ENCODE results near the gene IFT27.
"Not testable (repeated sequence)": the region's sequence is repeated elsewhere in the genome, so short reads cannot be mapped to it uniquely, and the experiment has no call there.

The IFT27 gene

GRCh38 chr22:36764641-36765040 lies 11.3 kb downstream of the IFT27 start:
- no peak for DNase-seq

DNA sequence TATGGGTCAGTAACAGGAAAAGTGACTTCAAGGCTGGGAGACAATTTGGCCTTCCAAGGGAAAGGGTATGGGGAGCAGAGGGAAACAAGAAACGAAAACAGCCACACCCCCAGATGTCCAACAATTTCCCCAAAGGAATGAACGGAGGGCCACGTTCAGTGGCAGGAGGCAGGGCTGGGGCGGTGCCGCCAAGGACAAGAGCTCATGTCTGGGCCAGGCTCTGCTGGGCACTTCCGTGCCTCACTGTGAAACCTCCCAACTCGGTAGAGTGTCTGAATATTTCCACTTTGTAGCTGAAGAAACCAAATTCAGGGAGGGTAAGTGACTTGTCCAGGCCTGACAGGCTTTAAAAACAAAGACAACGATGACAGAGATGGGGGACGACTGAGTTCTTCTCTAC lies 11.9 kb downstream of the IFT27 start:
- DNase-seq: no peak

DNA sequence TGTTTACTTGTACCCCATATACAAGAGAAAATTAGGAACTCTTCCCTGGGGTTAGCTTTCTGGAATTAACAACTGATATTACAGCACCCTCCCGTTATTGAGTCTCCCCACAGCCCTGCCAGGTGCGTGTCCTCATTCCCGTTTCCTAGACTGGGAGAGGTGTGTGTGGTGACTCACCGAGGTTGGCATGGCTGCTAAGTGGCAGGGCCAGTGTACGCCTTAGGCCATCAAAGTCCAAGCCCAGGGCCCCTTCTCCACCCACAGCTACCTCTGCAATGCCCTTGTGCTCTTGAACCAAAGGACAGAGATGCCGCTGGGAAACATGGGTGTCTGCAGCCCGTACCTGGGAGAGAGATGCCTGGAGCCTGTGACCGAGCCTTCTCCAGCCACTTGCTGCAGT lies 12.3 kb downstream of the IFT27 start:
- DNase-seq: no peak

DNA sequence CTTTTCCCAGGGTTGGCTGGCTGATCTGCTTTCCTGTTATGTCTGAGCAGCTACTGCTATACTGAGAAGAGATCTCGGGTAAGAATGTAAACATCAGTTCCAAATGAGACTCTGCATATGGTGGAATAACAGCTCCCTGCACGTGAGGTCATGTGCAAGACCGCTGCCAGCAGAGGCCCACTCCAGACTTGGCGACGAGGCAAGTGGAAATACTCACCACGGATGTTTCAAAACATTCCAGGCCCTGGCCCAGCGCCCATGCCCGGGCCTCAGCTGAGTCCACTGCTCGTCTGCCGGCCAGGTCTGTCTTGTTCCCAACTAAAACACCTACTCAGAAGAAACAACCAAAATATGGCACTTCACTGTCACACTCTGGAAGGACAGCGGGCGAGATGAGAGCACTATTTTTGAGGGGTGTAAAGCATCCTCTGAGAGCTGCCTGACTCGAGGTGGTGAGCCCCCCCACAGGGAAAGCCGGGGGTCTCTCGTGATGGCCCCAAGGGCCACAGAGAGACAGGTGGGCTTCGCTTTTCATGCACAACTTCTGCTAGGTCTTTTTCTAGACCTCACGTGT lies 13.1 kb downstream of the IFT27 start:
- no peak for DNase-seq

DNA sequence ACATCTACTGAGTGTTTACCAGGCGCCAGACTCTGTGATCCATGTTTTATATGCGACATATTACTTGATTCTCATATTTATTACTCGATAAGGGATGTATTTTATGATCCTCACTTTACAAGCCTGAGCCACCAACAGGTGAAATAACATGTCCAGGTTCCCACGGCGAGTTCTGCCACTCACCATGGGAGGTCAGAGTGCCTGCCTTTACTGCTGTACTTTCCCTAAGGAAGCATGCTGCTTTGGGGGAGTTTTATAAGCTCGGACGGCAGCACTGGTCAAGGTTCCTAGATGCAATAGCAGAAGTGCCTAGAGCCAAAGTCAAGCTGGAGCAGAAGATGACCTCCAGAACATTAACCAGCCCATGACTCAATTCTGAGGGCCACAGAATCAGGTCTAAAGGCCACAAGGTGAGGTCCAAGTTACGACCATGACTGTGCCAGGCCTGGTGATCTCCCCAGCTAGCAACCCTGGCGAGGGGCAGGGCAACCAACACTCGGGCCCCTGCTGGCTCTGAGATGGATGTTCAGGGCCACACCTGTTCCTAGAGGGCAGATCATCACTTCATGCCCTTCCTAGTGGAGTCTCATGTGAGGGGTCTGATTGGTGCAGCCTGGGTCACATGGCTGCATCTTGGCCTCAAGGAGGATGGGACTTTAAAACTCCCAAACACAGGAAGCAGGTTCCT lies 14.2 kb downstream of the IFT27 start:
- DNase-seq: no peak

DNA sequence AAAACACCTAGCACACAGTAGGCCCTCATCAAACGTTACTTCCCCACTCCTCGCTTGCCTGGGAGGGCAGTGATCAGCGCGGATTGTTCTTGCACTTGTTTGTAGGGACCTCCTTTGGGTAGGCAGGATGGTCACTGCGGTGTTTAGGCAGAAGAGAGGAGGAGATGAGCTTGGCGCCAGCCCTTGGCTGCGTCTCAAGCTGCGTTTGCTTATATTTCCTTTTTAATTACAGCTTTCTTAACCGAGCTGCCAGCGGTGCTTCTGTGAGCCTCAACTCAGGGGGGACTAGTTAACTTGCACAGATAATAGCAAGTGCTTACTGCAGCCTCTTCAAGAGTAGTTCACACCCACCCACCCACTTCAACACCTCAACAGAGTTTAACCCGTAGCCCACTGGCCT lies 15.1 kb downstream of the IFT27 start:
- no peak for DNase-seq

- DNase-seq: no peak
Observed at GRCh38 chr22:36759481-36760159, 16.3 kb downstream of the IFT27 start.

GRCh38 chr22:36758792-36759271 lies 17.1 kb downstream of the IFT27 start:
- DNase-seq: no peak

GRCh38 chr22:36757668-36758211 lies 18.2 kb downstream of the IFT27 start:
- DNase-seq: peak; percentile 54

DNA sequence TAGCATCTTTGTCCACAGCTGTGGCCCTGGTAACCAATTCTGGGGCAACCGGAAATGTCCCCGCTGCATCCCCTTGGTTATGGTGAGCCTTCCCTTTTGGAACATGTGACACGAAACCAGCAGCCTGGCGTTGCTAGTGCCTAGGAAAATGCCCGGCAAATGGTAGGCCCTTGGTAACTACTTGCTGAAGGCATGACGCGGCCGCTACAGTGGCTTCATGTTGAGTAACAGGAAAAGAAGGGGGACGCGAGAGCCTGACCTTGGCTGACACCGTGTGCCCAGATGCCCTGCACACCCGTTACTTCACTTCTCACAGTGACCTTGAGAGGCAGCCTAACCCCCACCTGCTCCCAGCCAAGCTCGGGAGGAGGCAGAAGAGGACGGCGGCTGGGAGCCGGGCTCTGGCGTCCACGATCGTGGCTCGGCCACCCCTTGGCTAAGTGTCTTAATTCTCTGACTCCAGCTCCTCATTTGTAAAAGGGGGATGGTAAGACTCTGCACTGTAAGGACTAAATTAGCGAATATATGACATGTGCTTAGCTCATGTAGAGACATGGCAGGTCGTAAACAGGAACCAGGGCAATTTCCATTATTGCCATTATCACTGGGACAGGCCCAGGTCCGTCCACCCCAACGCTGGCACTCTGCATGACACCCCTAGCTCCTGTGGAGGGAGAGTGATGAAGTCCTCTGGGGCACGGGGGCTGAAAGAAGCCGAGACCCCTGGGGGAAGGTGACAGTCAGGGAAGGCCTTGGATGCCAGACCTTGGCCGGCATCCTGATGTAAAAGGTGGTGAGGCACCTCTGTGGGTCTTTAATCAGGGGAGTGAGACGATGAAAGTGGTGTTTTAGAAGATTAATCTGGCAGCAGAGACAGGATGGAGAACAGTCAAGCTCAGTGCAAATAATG lies 18.9 kb downstream of the IFT27 start:
- no peak for DNase-seq

- no peak for DNase-seq
Observed at GRCh38 chr22:36756031-36756430, 19.9 kb downstream of the IFT27 start.

GRCh38 chr22:36755316-36755715 lies 20.6 kb downstream of the IFT27 start:
- no peak for DNase-seq

DNA sequence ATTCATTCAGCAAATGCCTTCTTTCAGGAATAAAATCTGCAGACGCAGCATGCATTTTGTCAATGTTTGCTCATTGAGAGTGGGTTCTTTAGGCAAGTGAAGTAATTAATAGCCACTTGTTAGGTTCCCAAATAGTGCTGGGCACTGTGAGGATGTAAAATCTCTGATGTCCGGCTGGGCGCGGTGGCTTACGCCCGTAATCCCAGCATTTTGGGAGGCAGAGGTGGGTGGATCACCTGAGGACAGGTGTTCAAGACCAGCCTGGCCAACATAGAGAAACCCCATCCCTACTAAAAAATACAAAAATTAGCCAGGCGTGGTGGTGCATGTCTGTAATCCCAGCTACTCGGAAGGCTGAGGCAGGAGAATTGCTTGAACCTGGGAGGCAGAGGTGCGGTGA lies 21.0 kb downstream of the IFT27 start:
- not testable (repeated sequence) for DNase-seq

GRCh38 chr22:36753916-36754315 lies 22.0 kb downstream of the IFT27 start:
- DNase-seq: no peak

DNA sequence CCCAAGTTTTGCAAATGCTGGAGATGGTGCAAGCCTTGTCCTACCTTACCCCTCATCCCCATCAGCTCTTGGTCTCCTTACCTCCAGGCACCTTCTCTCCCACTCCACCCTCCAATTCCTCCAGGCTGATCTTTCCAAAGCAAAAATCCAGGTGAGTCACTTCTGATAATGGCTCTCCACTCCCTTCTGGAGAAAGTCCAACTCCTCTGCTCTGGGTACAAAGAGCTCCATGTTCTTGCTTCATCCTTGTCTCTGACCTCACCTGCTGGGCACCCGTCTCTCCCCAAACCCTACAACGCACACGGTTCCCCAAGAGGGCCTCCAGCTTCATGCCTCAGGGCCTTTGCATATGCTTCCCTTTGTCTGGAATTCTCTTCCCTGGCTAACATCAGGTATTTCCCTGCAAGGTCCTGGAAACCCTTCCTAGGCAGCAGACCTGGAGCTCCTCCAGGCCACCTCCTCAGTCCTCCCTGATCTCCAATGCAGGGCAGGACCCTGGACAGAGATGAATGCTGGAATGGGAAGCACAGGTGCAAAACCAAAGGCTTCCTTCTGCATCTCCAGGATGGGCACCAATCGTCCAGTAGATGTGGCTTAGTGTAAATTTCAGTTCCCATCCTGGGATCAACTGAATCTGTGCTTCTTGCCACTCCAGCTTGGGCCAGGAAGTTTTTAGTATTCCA lies 22.7 kb downstream of the IFT27 start:
- DNase-seq: no peak

- DNase-seq: no peak
Observed at GRCh38 chr22:36746375-36746970, 29.4 kb downstream of the IFT27 start.

DNA sequence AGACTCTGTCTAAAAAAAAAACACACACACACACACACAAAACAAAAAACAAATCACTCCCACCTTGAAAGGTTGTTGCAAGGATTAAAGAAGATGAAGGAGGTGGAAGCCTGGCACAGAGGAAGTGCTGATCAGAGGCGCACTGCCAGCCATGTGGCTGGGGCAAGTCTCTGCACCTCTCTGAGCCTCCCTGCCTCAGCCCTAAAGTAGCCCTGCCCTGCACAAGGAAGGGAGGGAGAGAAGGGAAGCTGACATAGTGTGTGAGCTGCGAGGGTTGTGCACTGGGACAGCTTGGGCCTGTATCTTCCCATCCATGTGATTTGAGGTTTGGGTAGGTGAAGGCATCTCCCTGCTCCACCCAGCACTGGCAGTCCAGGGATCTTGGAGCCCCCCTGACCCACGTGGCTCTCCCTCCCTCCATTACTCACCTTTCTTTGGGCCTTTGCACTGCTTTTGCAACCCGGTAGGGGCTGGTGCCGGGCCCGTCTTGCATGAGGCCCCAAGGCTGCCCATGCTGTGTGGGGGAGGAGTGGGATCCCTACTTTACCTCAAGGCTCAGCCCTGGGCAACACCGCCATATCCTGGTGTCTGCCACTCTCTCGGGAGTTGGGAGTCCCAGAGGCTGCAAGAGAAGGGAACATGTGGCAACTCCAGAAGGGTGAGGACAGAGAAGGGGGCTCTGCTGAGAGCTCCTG lies 30.5 kb downstream of the IFT27 start:
- no peak for DNase-seq

DNA sequence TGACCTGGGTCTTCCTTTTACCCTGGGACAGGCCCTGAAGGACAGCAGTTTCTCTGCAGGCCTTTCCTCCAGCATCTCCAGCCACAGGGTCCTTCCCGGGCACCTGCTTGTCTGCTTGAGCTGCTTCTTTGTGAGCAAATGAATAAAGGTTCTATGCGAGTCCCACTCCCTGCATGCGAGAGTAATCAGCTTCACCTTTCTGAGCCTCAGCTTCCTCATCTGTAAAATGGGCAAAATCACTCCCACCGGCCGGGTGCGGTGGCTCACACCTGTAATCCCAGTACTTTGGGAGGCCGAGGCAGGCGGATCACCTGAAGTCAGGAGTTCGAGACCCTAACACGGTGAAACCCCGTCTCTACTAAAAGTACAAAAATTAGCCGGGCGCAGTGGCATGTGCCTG lies 31.1 kb downstream of the IFT27 start:
- DNase-seq: no peak

DNA sequence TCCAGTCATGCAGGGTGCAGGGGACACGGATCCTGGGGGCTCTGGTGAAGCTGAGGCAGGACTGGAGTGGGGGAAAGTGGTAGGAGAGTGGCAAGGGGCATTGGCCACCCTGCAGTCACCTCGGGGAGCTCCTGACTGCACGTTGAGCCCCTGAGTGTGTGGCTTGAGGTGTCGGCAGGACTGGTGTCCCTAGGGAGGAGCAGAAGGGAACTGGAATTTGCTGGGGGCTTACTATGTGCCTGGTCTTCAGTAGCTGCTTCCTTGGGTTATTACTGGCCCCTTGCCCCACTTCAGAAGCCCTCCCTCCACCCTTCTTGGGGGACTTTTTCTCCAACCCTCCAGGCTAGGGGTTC lies 31.5 kb downstream of the IFT27 start:
- no peak for DNase-seq

GRCh38 chr22:36743591-36744412 lies 32.1 kb downstream of the IFT27 start:
- no peak for DNase-seq

Measured in GDM1 (cell line).